GM12878 (cell line): ENCODE measurements around the gene LSAMP.

Source experiments
- CBFB ChIP-seq: IDR thresholded peaks from 2 replicates; pipeline ENCODE4 v1.6.1; 2016; ENCODE audit warnings: antibody characterized with exemption, low read depth
- CTCF ChIP-seq, 3 experiments: IDR thresholded peaks in 2 of 3; conservative IDR thresholded peaks in 1 of 3; 2 replicates each; pipeline ENCODE4 v1.5.1; 2011; ENCODE audit warnings: low read depth in 3 of 3, low read length in 3 of 3, mild to moderate bottlenecking in 3 of 3, control low read depth in 2 of 3, moderate library complexity in 2 of 3, inconsistent platforms in 1 of 3, mixed read lengths in 1 of 3; ENCODE audit not compliant: control insufficient read depth in 2 of 3, insufficient read depth in 1 of 3; ENCODE audit errors: extremely low read depth in 1 of 3
- EP300 ChIP-seq, 2 experiments: fragments of 150-350 bp in 1 of 2; IDR thresholded peaks; 2 replicates each; pipeline ENCODE4 v1.6.1; 2011 to 2012; ENCODE audit warnings: low read depth in 2 of 2, low read length in 2 of 2, borderline replicate concordance in 1 of 2, improper control_type of control experiment in 1 of 2, inconsistent platforms in 1 of 2; ENCODE audit not compliant: control insufficient read depth in 1 of 2
- KLF5 ChIP-seq: fragments of 450-650 bp; IDR thresholded peaks from 2 replicates; pipeline ENCODE4 v1.6.1; 2014; ENCODE audit warnings: mild to moderate bottlenecking; ENCODE audit not compliant: partially characterized antibody
- NFYB ChIP-seq: IDR thresholded peaks from 2 replicates; pipeline ENCODE4 v1.6.1; 2011; ENCODE audit warnings: low read depth, mild to moderate bottlenecking, low read length, improper control_type of control experiment, moderate library complexity; ENCODE audit not compliant: insufficient read depth
- POLR2A ChIP-seq: IDR thresholded peaks from 2 replicates; pipeline ENCODE4 v1.6.1; 2011; ENCODE audit warnings: low read depth, mild to moderate bottlenecking, low read length
- POLR2AphosphoS5 ChIP-seq: IDR thresholded peaks from 2 replicates; pipeline ENCODE4 v1.6.1; 2011; ENCODE audit warnings: mild to moderate bottlenecking, low read length, inconsistent platforms
- PRDM15 ChIP-seq: fragments of 450-650 bp; formaldehyde crosslinking; IDR thresholded peaks from 2 replicates; pipeline ENCODE4 v1.4.0; 2020; ENCODE audit warnings: mild to moderate bottlenecking, moderate library complexity
- SMAD1 ChIP-seq: fragments of 450-650 bp; IDR thresholded peaks from 2 replicates; pipeline ENCODE4 v1.6.1; 2018; ENCODE audit warnings: mild to moderate bottlenecking, low read depth; ENCODE audit not compliant: partially characterized antibody

- TF ChIP-seq POLR2A (no peak), EP300 (IDR thresholded peaks at IDR 0.05; ENCODE audit: borderline replicate concordance in 1 of 2, control insufficient read depth in 1 of 2, low read depth in 2 of 2, low read length in 2 of 2) (no peak), POLR2AphosphoS5 (no peak), NFYB (no peak), KLF5 (no peak), SMAD1 (no peak), CTCF (IDR thresholded peaks at IDR 0.05 in 2 of 3, conservative IDR thresholded peaks at IDR 0.05 in 1 of 3; ENCODE audit: control insufficient read depth in 2 of 3, extremely low read depth in 1 of 3, insufficient read depth in 1 of 3, low read depth in 3 of 3, low read length in 3 of 3) (no peak), PRDM15 (CRISPR knock-in tag) (no peak), CBFB (no peak)
Observed at GRCh38 chr3:116367761-116368395, 77.4 kb downstream of the LSAMP start.
